G401.6 (cell line): ENCODE measurements around the gene TMCO4.
A peak's percentile ranks its signal among the peaks of the same experiment; 100 is the strongest.

Experiments used
- FAIRE-seq: peaks from 2 replicates; lab custom pipeline; 2012; peaks lifted over from hg19 to GRCh38; lab: Jason Lieb, UNC

TMCO4 gene

GRCh38 chr1:19775317-19775716 lies 24.4 kb downstream of the TMCO4 start:
- FAIRE-seq, result no peak

- peak; percentile 19 for FAIRE-seq
These were observed 25.4 kb downstream of the TMCO4 start for GRCh38 chr1:19774180-19774785.

GRCh38 chr1:19773485-19773884 lies 26.2 kb downstream of the TMCO4 start:
- FAIRE-seq, result no peak

GRCh38 chr1:19772053-19772452 lies 27.7 kb downstream of the TMCO4 start:
- no peak for FAIRE-seq

GRCh38 chr1:19771350-19771749 lies 28.4 kb downstream of the TMCO4 start:
- FAIRE-seq, result no peak

GRCh38 chr1:19770436-19771190 lies 29.1 kb downstream of the TMCO4 start:
- FAIRE-seq, result no peak

GRCh38 chr1:19769211-19769932 lies 30.3 kb downstream of the TMCO4 start:
- FAIRE-seq, result peak; percentile 77

GRCh38 chr1:19768353-19769210 lies 31.1 kb downstream of the TMCO4 start:
- FAIRE-seq, result peak; percentile 97

GRCh38 chr1:19765623-19766022 lies 34.1 kb downstream of the TMCO4 start:
- peak; percentile 100 for FAIRE-seq

GRCh38 chr1:19764848-19765247 lies 34.9 kb downstream of the TMCO4 start:
- no peak for FAIRE-seq

- peak; percentile 37 for FAIRE-seq
These were observed 37.4 kb downstream of the TMCO4 start for GRCh38 chr1:19762175-19762779.

GRCh38 chr1:19759740-19760089 lies 40.0 kb downstream of the TMCO4 start:
- FAIRE-seq, result no peak

- FAIRE-seq, result peak; percentile 100
These were observed 41.4 kb downstream of the TMCO4 start for GRCh38 chr1:19758227-19758830.

GRCh38 chr1:19757641-19758040 lies 42.1 kb downstream of the TMCO4 start:
- FAIRE-seq, result no peak

- FAIRE-seq, result peak; percentile 95
These were observed 43.2 kb downstream of the TMCO4 start for GRCh38 chr1:19756480-19756879.

- peak; percentile 99 for FAIRE-seq
These were observed 45.2 kb downstream of the TMCO4 start for GRCh38 chr1:19754482-19754881.

- FAIRE-seq, result no peak
These were observed 47.5 kb downstream of the TMCO4 start for GRCh38 chr1:19752083-19752696.

GRCh38 chr1:19750882-19751276 lies 48.8 kb downstream of the TMCO4 start:
- FAIRE-seq, result no peak

- FAIRE-seq, result no peak
These were observed 49.4 kb downstream of the TMCO4 start for GRCh38 chr1:19750101-19750881.

GRCh38 chr1:19749685-19750084 lies 50.0 kb downstream of the TMCO4 start:
- no peak for FAIRE-seq
